ENCODE data around the gene BLOC1S4.

Gene BLOC1S4

GRCh38 chr4:6674500-6675149 lies 41.3 kb upstream of the BLOC1S4 start:
- Histone ChIP-seq H3K4me2 (ENCODE audit: low read length, poor library complexity, severe bottlenecking) (peak overlapping the region; percentile 83), H3K79me1 (replicated peaks; ENCODE audit: low read length, poor library complexity, severe bottlenecking) (peaks cover 25% of the 10 kb centered on the region), H3K27ac (ENCODE audit: low read length, poor library complexity, severe bottlenecking) (no peak overlapping the region), H4K8ac (ENCODE audit: low read length) (no peak overlapping the region), H3K14ac (ENCODE audit: low read length in 2 of 2) (peak overlapping the region in 1 of 2 experiments; percentile 68), H2BK120ac (ENCODE audit: low read depth, low read length) (peak overlapping the region; percentile 59), H3K23ac (ENCODE audit: low read length in 2 of 2) (peak overlapping the region in 1 of 2 experiments; percentile 5), H4K91ac (ENCODE audit: low read length) (no peak overlapping the region), H3K36me3 (ENCODE audit: control insufficient read depth in 1 of 2, insufficient read depth in 2 of 2, low read depth in 1 of 2, low read length in 2 of 2) (peaks cover 14 to 30% of the 10 kb centered on the region in 2 experiments), H3K27me3 (ENCODE audit: control insufficient read depth in 1 of 2, insufficient read depth in 1 of 2, low read length in 2 of 2) (no peaks in the 10 kb centered on the region), H2BK5ac (ENCODE audit: low read depth, low read length, poor library complexity, severe bottlenecking) (no peak overlapping the region), H3K18ac (ENCODE audit: low read depth in 1 of 2, low read length in 2 of 2) (peak overlapping the region; percentile 33 to 79), H2AK5ac (ENCODE audit: low read length, severe bottlenecking) (peak overlapping the region; percentile 7), H2AFZ (ENCODE audit: low read depth, low read length) (peak overlapping the region; percentile 20), H3K4me1 (ENCODE audit: control insufficient read depth, insufficient read depth, low read depth, low read length) (peaks cover 17% of the 10 kb centered on the region), H3K4ac (ENCODE audit: low read depth in 1 of 2, low read length in 2 of 2) (peak overlapping the region in 1 of 2 experiments; percentile 40), H2BK12ac (ENCODE audit: low read length in 2 of 2) (peak overlapping the region in 1 of 2 experiments; percentile 47), H3K4me3 (ENCODE audit: insufficient read depth in 1 of 2, low read depth in 1 of 2, low read length in 2 of 2) (peak overlapping the region; percentile 83 to 99), H2BK15ac (ENCODE audit: low read depth, poor library complexity, severe bottlenecking) (peak overlapping the region; percentile 31), H3K9ac (ENCODE audit: low read length) (peak overlapping the region; percentile 89), H3K9me3 (ENCODE audit: control insufficient read depth, low read length) (no peaks in the 10 kb centered on the region)
- DNase-seq: peak; percentile 39
- WGBS: 8% methylated on average over 40 of the region's 40 CpGs

- no peaks in the 10 kb centered on the region for H3K27me3 ChIP-seq (ENCODE audit: control insufficient read depth in 1 of 2, insufficient read depth in 1 of 2, low read length in 2 of 2)
- no peak overlapping the region for H2BK5ac ChIP-seq (ENCODE audit: low read depth, low read length, poor library complexity, severe bottlenecking)
- H3K79me1 ChIP-seq (replicated peaks; ENCODE audit: low read length, poor library complexity, severe bottlenecking): peaks cover 28% of the 10 kb centered on the region
- peak overlapping the region; percentile 41 for H4K91ac ChIP-seq (ENCODE audit: low read length)
- no peak overlapping the region for H2BK15ac ChIP-seq (ENCODE audit: low read depth, poor library complexity, severe bottlenecking)
- peak overlapping the region; percentile 2 for H3K9ac ChIP-seq (ENCODE audit: low read length)
- H3K36me3 ChIP-seq (ENCODE audit: control insufficient read depth in 1 of 2, insufficient read depth in 2 of 2, low read depth in 1 of 2, low read length in 2 of 2): peaks cover 21 to 22% of the 10 kb centered on the region in 2 experiments
- H2AFZ ChIP-seq (ENCODE audit: low read depth, low read length): no peak overlapping the region
- no peak overlapping the region for H4K8ac ChIP-seq (ENCODE audit: low read length)
- peak overlapping the region in 1 of 2 experiments; percentile 28 for H3K4me3 ChIP-seq (ENCODE audit: insufficient read depth in 1 of 2, low read depth in 1 of 2, low read length in 2 of 2)
- no peak overlapping the region for H3K4ac ChIP-seq (ENCODE audit: low read depth in 1 of 2, low read length in 2 of 2)
- H3K23ac ChIP-seq (ENCODE audit: low read length in 2 of 2): no peak overlapping the region
- no peaks in the 10 kb centered on the region for H3K9me3 ChIP-seq (ENCODE audit: control insufficient read depth, low read length)
- H3K27ac ChIP-seq (ENCODE audit: low read length, poor library complexity, severe bottlenecking): no peak overlapping the region
- H2BK12ac ChIP-seq (ENCODE audit: low read length in 2 of 2): no peak overlapping the region
- peaks cover 20% of the 10 kb centered on the region for H3K4me1 ChIP-seq (ENCODE audit: control insufficient read depth, insufficient read depth, low read depth, low read length)
- no peak overlapping the region for H2BK120ac ChIP-seq (ENCODE audit: low read depth, low read length)
- no peak overlapping the region for H3K18ac ChIP-seq (ENCODE audit: low read depth in 1 of 2, low read length in 2 of 2)
- H3K14ac ChIP-seq (ENCODE audit: low read length in 2 of 2): peak overlapping the region in 1 of 2 experiments; percentile 92
- H3K4me2 ChIP-seq (ENCODE audit: low read length, poor library complexity, severe bottlenecking): no peak overlapping the region
- DNase-seq: no peak
- no peak overlapping the region for H2AK5ac ChIP-seq (ENCODE audit: low read length, severe bottlenecking)
- WGBS: 94% methylated on average over 18 of the region's 21 CpGs
These were observed 39.0 kb upstream of the BLOC1S4 start for GRCh38 chr4:6676722-6677558.

- 83% methylated on average over 10 of the region's 10 CpGs for WGBS
- Histone ChIP-seq H4K8ac (ENCODE audit: low read length) (no peak overlapping the region), H3K4me2 (ENCODE audit: low read length, poor library complexity, severe bottlenecking) (no peak overlapping the region), H2BK5ac (ENCODE audit: low read depth, low read length, poor library complexity, severe bottlenecking) (no peak overlapping the region), H2BK120ac (ENCODE audit: low read depth, low read length) (no peak overlapping the region), H3K4me1 (ENCODE audit: control insufficient read depth, insufficient read depth, low read depth, low read length) (peaks cover 18% of the 10 kb centered on the region), H3K14ac (ENCODE audit: low read length in 2 of 2) (no peak overlapping the region), H3K23ac (ENCODE audit: low read length in 2 of 2) (no peak overlapping the region), H3K9ac (ENCODE audit: low read length) (no peak overlapping the region), H2BK12ac (ENCODE audit: low read length in 2 of 2) (no peak overlapping the region), H2AK5ac (ENCODE audit: low read length, severe bottlenecking) (no peak overlapping the region), H3K4me3 (ENCODE audit: insufficient read depth in 1 of 2, low read depth in 1 of 2, low read length in 2 of 2) (no peak overlapping the region), H3K27me3 (ENCODE audit: control insufficient read depth in 1 of 2, insufficient read depth in 1 of 2, low read length in 2 of 2) (no peaks in the 10 kb centered on the region), H3K18ac (ENCODE audit: low read depth in 1 of 2, low read length in 2 of 2) (no peak overlapping the region), H2BK15ac (ENCODE audit: low read depth, poor library complexity, severe bottlenecking) (no peak overlapping the region), H3K27ac (ENCODE audit: low read length, poor library complexity, severe bottlenecking) (no peak overlapping the region), H3K79me1 (replicated peaks; ENCODE audit: low read length, poor library complexity, severe bottlenecking) (peaks cover 24% of the 10 kb centered on the region), H3K9me3 (ENCODE audit: control insufficient read depth, low read length) (no peaks in the 10 kb centered on the region), H3K36me3 (ENCODE audit: control insufficient read depth in 1 of 2, insufficient read depth in 2 of 2, low read depth in 1 of 2, low read length in 2 of 2) (peaks cover 18 to 21% of the 10 kb centered on the region in 2 experiments), H2AFZ (ENCODE audit: low read depth, low read length) (no peak overlapping the region), H3K4ac (ENCODE audit: low read depth in 1 of 2, low read length in 2 of 2) (no peak overlapping the region), H4K91ac (ENCODE audit: low read length) (no peak overlapping the region)
- no peak for DNase-seq
These were observed 35.5 kb upstream of the BLOC1S4 start for GRCh38 chr4:6680372-6681034.

GRCh38 chr4:6681191-6681590 lies 34.8 kb upstream of the BLOC1S4 start:
- Histone ChIP-seq H2BK5ac (ENCODE audit: low read depth, low read length, poor library complexity, severe bottlenecking) (no peak overlapping the region), H3K9ac (ENCODE audit: low read length) (no peak overlapping the region), H3K36me3 (ENCODE audit: control insufficient read depth in 1 of 2, insufficient read depth in 2 of 2, low read depth in 1 of 2, low read length in 2 of 2) (peaks cover 11 to 18% of the 10 kb centered on the region in 2 experiments), H2BK120ac (ENCODE audit: low read depth, low read length) (no peak overlapping the region), H3K4ac (ENCODE audit: low read depth in 1 of 2, low read length in 2 of 2) (no peak overlapping the region), H3K9me3 (ENCODE audit: control insufficient read depth, low read length) (no peaks in the 10 kb centered on the region), H3K27ac (ENCODE audit: low read length, poor library complexity, severe bottlenecking) (no peak overlapping the region), H3K23ac (ENCODE audit: low read length in 2 of 2) (no peak overlapping the region), H2BK12ac (ENCODE audit: low read length in 2 of 2) (no peak overlapping the region), H4K91ac (ENCODE audit: low read length) (no peak overlapping the region), H3K4me2 (ENCODE audit: low read length, poor library complexity, severe bottlenecking) (no peak overlapping the region), H2AK5ac (ENCODE audit: low read length, severe bottlenecking) (no peak overlapping the region), H3K14ac (ENCODE audit: low read length in 2 of 2) (no peak overlapping the region), H2BK15ac (ENCODE audit: low read depth, poor library complexity, severe bottlenecking) (no peak overlapping the region), H3K27me3 (ENCODE audit: control insufficient read depth in 1 of 2, insufficient read depth in 1 of 2, low read length in 2 of 2) (peaks cover 0 to under 1% of the 10 kb centered on the region in 2 experiments), H3K4me1 (ENCODE audit: control insufficient read depth, insufficient read depth, low read depth, low read length) (peaks cover 15% of the 10 kb centered on the region), H4K8ac (ENCODE audit: low read length) (no peak overlapping the region), H3K4me3 (ENCODE audit: insufficient read depth in 1 of 2, low read depth in 1 of 2, low read length in 2 of 2) (no peak overlapping the region), H3K79me1 (replicated peaks; ENCODE audit: low read length, poor library complexity, severe bottlenecking) (peaks cover 23% of the 10 kb centered on the region), H2AFZ (ENCODE audit: low read depth, low read length) (no peak overlapping the region), H3K18ac (ENCODE audit: low read depth in 1 of 2, low read length in 2 of 2) (no peak overlapping the region)
- WGBS: 88% methylated on average over 9 of the region's 9 CpGs
- DNase-seq: no peak

Measured in mesenchymal stem cell (in vitro differentiated cells and primary cell).